Mammary epithelial cell (primary cell): Measurements from ENCODE around the gene PGBD1.

Experiments used
- EZH2 ChIP-seq: IDR thresholded peaks from 2 replicates; pipeline ENCODE4 v1.6.1; 2012; ENCODE audit warnings: low read length, inconsistent platforms, borderline replicate concordance
- TF ChIP-seq, protein P1 (sequence below), 2 donors: IDR thresholded peaks in 1 of 2; conservative IDR thresholded peaks in 1 of 2; 2 replicates each; pipeline ENCODE4 v1.5.1; 2011 to 2012; ENCODE audit warnings: inconsistent platforms in 2 of 2, low read length in 2 of 2, mild to moderate bottlenecking in 2 of 2, control low read depth in 1 of 2, low read depth in 1 of 2; ENCODE audit not compliant: insufficient read depth in 1 of 2; ENCODE audit errors: extremely low read depth in 1 of 2

GRCh38 chr6:28337121-28337520 lies 55.7 kb downstream of the PGBD1 start:
- TF ChIP-seq, protein P1, sequence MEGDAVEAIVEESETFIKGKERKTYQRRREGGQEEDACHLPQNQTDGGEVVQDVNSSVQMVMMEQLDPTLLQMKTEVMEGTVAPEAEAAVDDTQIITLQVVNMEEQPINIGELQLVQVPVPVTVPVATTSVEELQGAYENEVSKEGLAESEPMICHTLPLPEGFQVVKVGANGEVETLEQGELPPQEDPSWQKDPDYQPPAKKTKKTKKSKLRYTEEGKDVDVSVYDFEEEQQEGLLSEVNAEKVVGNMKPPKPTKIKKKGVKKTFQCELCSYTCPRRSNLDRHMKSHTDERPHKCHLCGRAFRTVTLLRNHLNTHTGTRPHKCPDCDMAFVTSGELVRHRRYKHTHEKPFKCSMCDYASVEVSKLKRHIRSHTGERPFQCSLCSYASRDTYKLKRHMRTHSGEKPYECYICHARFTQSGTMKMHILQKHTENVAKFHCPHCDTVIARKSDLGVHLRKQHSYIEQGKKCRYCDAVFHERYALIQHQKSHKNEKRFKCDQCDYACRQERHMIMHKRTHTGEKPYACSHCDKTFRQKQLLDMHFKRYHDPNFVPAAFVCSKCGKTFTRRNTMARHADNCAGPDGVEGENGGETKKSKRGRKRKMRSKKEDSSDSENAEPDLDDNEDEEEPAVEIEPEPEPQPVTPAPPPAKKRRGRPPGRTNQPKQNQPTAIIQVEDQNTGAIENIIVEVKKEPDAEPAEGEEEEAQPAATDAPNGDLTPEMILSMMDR (conservative IDR thresholded peaks at IDR 0.05 in 1 of 2, IDR thresholded peaks at IDR 0.05 in 1 of 2; ENCODE audit: extremely low read depth in 1 of 2, insufficient read depth in 1 of 2, low read depth in 1 of 2, low read length in 2 of 2), result no peak
- no peak for TF ChIP-seq EZH2
